HepG2 (cell line): ENCODE measurements around the gene ZFHX3. TPM values are rescaled to one million over a fixed set of nuclear protein-coding genes. Genes with fewer than 3 reads are reported as not detected.

Source experiments
- EEA1 ChIP-seq: sonication (generic); formaldehyde crosslinking; IDR thresholded peaks from 2 replicates; pipeline ENCODE4 v1.5.1; 2020; ENCODE audit warnings: mild to moderate bottlenecking, missing genetic modification reagents, borderline replicate concordance
- MIXL1 ChIP-seq: IDR thresholded peaks from 2 replicates; pipeline ENCODE4 v1.6.1; 2016
- POLR2A ChIP-seq, 2 experiments: IDR thresholded peaks; 2 replicates each; pipeline ENCODE4 v1.6.1; 2011; ENCODE audit warnings: low read depth in 2 of 2, low read length in 2 of 2, mild to moderate bottlenecking in 1 of 2, moderate library complexity in 1 of 2; ENCODE audit not compliant: insufficient read depth in 1 of 2
- RFXANK ChIP-seq: IDR thresholded peaks from 2 replicates; pipeline ENCODE4 v1.6.1; 2016
- SMC3 ChIP-seq: IDR thresholded peaks from 2 replicates; pipeline ENCODE4 v1.6.1; 2011; ENCODE audit warnings: low read length, improper control_type of control experiment
- ZNF230 ChIP-seq: sonication (generic); formaldehyde crosslinking; IDR thresholded peaks from 2 replicates; pipeline ENCODE4 v1.4.0; 2020; ENCODE audit warnings: mild to moderate bottlenecking, missing genetic modification reagents
- ZNF44 ChIP-seq: sonication (generic); formaldehyde crosslinking; IDR thresholded peaks from 2 replicates; pipeline ENCODE4 v1.5.1; 2020; ENCODE audit warnings: mild to moderate bottlenecking, missing genetic modification reagents
- ZNF746 ChIP-seq: sonication (generic); formaldehyde crosslinking; IDR thresholded peaks from 2 replicates; pipeline ENCODE4 v1.8.0; 2022; ENCODE audit warnings: mild to moderate bottlenecking, missing genetic modification reagents
- ZNF766 ChIP-seq: sonication (generic); formaldehyde crosslinking; IDR thresholded peaks from 2 replicates; pipeline ENCODE4 v1.5.0; 2020; ENCODE audit warnings: missing genetic modification reagents, borderline replicate concordance
- ZSCAN12 ChIP-seq: sonication (generic); formaldehyde crosslinking; IDR thresholded peaks from 2 replicates; pipeline ENCODE4 v1.9.0; 2021; ENCODE audit warnings: mild to moderate bottlenecking, missing genetic modification reagents
- ZSCAN25 ChIP-seq: sonication (generic); formaldehyde crosslinking; IDR thresholded peaks from 2 replicates; pipeline ENCODE4 v1.8.0; 2022; ENCODE audit warnings: mild to moderate bottlenecking, missing genetic modification reagents
- polyA plus RNA-seq, 8 experiments: library from polyadenylated mRNA; depleted of rRNA in 3 of 8; stranded (reverse) in 7 of 8; unstranded in 1 of 8; fragments of >200 nt; fragmentation: Illumina TruSeq in 4 of 8; extraction: Trizol in 4 of 8; gene quantifications; 2 replicates each; pipeline versions ENCODE4 v1.2.1 to v1.2.3, GENCODE V29; 2011 to 2016; ENCODE audit warnings: low read depth in 4 of 8, missing spikeins in 1 of 8, mixed read lengths in 1 of 8; ENCODE audit not compliant: insufficient read depth in 1 of 8
- total RNA-seq, 5 experiments: library from RNA; depleted of rRNA; stranded (reverse); fragments of >200 nt; fragmentation: Illumina TruSeq; extraction: Trizol; gene quantifications; 2 replicates each; pipeline ENCODE4 v1.2.3, GENCODE V29; 2016; ENCODE audit warnings: low read depth in 1 of 5
- TF ChIP-seq, protein P1 (sequence below): fragments of 450-650 bp; IDR thresholded peaks from 2 replicates; pipeline ENCODE4 v1.6.1; 2017
- TF ChIP-seq, protein P2 (sequence below): sonication (generic); formaldehyde crosslinking; IDR thresholded peaks from 2 replicates; pipeline ENCODE4 v1.8.1; 2023; ENCODE audit warnings: missing genetic modification reagents, mild to moderate bottlenecking, borderline replicate concordance
- TF ChIP-seq, protein P3 (sequence below): sonication (generic); formaldehyde crosslinking; IDR thresholded peaks from 2 replicates; pipeline ENCODE4 v1.4.0; 2020; ENCODE audit warnings: missing genetic modification reagents, mild to moderate bottlenecking, borderline replicate concordance
- TF ChIP-seq, protein P4 (sequence below): sonication (generic); formaldehyde crosslinking; IDR thresholded peaks from 2 replicates; pipeline ENCODE4 v1.4.0; 2020; ENCODE audit warnings: missing genetic modification reagents
- TF ChIP-seq, protein P5 (sequence below): sonication (generic); formaldehyde crosslinking; IDR thresholded peaks from 2 replicates; pipeline ENCODE4 v1.8.0; 2022; ENCODE audit warnings: mild to moderate bottlenecking, missing genetic modification reagents, borderline replicate concordance
- TF ChIP-seq, protein P6 (sequence below): sonication (generic); formaldehyde crosslinking; IDR thresholded peaks from 2 replicates; pipeline ENCODE4 v1.4.0; 2020; ENCODE audit warnings: missing genetic modification reagents, borderline replicate concordance

Gene ZFHX3
- total and polyA plus RNA-seq, 2 of the 13 experiments (the other 11 are each of a cell fraction or from before 2014, with no cell fraction given): 5.0 to 6.0 TPM

DNA sequence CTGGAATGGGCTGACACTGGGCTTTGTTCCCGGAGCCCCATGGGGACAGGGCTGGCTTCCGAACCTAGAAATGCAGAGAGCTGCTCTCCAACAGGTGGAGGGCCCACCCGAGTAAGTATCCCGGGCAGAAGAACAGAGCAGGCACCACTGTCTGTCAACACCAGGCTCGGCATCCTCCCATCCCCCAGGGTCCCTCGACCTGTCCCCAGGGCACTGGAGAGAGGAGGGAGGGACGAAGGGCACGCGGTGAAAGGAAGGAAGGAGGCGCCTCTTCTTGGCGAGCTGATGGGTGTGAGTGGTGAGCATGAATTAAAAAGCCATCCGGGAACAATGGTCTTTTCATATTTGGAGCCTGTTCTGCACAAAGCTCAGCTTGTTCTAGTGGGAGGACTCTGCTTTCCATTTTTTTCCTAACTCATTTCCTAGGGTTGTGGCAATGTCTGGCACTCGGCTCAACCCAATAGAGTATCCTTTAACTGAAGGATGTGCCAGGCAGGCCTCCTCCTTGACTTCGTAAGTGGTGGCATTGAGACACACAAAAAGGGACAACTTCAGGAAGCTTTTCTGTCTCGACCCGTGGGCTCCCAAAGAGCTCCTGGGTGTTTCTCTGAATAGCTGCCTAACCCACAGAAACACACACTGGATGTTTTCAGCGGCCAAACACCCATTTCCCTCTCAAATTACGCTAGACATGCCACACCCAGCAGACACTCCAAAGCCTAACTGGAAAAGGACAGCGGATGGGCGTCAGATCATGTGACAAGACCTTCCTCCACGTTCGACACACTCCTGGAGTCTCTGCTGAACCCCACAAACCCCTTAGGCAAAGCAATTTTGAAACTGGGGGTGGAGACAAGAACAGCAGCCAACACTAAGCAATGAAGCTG is 47.7 kb downstream of the ZFHX3 start (continued):
- TF ChIP-seq ZNF746 (CRISPR knock-in tag) (0 out of 2 replicates have a peak, but pooled peaks have one; percentile 16), EEA1 (CRISPR knock-in tag) (no peak), ZNF230 (CRISPR knock-in tag) (no peak), SMC3 (no peak), POLR2A (IDR thresholded peaks at IDR 0.05; ENCODE audit: insufficient read depth in 1 of 2, low read depth in 2 of 2, low read length in 2 of 2) (no peak), RFXANK (CRISPR knock-in tag) (no peak), ZNF44 (CRISPR knock-in tag) (0 out of 2 replicates have a peak, but pooled peaks have one; percentile 53), MIXL1 (peak; percentile 35; the same call in 1 of the 2 replicates), ZSCAN25 (CRISPR knock-in tag) (no peak), ZNF766 (CRISPR knock-in tag) (no peak), ZSCAN12 (CRISPR knock-in tag) (no peak)
- TF ChIP-seq, protein P1, sequence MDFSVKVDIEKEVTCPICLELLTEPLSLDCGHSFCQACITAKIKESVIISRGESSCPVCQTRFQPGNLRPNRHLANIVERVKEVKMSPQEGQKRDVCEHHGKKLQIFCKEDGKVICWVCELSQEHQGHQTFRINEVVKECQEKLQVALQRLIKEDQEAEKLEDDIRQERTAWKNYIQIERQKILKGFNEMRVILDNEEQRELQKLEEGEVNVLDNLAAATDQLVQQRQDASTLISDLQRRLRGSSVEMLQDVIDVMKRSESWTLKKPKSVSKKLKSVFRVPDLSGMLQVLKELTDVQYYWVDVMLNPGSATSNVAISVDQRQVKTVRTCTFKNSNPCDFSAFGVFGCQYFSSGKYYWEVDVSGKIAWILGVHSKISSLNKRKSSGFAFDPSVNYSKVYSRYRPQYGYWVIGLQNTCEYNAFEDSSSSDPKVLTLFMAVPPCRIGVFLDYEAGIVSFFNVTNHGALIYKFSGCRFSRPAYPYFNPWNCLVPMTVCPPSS: no peak
- TF ChIP-seq, protein P2, sequence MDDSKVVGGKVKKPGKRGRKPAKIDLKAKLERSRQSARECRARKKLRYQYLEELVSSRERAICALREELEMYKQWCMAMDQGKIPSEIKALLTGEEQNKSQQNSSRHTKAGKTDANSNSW (CRISPR knock-in tag): no peak
- TF ChIP-seq, protein P3, sequence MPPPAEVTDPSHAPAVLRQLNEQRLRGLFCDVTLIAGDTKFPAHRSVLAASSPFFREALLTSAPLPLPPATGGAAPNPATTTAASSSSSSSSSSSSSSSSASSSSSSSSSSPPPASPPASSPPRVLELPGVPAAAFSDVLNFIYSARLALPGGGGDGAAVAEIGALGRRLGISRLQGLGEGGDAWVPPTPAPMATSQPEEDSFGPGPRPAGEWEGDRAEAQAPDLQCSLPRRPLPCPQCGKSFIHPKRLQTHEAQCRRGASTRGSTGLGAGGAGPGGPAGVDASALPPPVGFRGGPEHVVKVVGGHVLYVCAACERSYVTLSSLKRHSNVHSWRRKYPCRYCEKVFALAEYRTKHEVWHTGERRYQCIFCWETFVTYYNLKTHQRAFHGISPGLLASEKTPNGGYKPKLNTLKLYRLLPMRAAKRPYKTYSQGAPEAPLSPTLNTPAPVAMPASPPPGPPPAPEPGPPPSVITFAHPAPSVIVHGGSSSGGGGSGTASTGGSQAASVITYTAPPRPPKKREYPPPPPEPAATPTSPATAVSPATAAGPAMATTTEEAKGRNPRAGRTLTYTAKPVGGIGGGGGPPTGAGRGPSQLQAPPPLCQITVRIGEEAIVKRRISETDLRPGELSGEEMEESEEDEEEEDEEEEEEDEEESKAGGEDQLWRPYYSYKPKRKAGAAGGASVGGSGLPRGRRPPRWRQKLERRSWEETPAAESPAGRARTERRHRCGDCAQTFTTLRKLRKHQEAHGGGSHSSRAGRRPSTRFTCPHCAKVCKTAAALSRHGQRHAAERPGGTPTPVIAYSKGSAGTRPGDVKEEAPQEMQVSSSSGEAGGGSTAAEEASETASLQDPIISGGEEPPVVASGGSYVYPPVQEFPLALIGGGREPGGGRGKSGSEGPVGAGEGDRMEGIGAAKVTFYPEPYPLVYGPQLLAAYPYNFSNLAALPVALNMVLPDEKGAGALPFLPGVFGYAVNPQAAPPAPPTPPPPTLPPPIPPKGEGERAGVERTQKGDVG (CRISPR knock-in tag): no peak
- TF ChIP-seq, protein P4, sequence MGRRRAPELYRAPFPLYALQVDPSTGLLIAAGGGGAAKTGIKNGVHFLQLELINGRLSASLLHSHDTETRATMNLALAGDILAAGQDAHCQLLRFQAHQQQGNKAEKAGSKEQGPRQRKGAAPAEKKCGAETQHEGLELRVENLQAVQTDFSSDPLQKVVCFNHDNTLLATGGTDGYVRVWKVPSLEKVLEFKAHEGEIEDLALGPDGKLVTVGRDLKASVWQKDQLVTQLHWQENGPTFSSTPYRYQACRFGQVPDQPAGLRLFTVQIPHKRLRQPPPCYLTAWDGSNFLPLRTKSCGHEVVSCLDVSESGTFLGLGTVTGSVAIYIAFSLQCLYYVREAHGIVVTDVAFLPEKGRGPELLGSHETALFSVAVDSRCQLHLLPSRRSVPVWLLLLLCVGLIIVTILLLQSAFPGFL (CRISPR knock-in tag): no peak
- TF ChIP-seq, protein P5, sequence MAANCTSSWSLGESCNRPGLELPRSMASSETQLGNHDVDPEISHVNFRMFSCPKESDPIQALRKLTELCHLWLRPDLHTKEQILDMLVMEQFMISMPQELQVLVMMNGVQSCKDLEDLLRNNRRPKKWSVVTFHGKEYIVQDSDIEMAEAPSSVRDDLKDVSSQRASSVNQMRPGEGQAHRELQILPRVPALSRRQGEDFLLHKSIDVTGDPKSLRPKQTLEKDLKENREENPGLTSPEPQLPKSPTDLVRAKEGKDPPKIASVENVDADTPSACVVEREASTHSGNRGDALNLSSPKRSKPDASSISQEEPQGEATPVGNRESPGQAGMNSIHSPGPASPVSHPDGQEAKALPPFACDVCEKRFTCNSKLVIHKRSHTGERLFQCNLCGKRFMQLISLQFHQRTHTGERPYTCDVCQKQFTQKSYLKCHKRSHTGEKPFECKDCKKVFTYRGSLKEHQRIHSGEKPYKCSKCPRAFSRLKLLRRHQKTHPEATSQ (CRISPR knock-in tag): no peak
- TF ChIP-seq, protein P6, sequence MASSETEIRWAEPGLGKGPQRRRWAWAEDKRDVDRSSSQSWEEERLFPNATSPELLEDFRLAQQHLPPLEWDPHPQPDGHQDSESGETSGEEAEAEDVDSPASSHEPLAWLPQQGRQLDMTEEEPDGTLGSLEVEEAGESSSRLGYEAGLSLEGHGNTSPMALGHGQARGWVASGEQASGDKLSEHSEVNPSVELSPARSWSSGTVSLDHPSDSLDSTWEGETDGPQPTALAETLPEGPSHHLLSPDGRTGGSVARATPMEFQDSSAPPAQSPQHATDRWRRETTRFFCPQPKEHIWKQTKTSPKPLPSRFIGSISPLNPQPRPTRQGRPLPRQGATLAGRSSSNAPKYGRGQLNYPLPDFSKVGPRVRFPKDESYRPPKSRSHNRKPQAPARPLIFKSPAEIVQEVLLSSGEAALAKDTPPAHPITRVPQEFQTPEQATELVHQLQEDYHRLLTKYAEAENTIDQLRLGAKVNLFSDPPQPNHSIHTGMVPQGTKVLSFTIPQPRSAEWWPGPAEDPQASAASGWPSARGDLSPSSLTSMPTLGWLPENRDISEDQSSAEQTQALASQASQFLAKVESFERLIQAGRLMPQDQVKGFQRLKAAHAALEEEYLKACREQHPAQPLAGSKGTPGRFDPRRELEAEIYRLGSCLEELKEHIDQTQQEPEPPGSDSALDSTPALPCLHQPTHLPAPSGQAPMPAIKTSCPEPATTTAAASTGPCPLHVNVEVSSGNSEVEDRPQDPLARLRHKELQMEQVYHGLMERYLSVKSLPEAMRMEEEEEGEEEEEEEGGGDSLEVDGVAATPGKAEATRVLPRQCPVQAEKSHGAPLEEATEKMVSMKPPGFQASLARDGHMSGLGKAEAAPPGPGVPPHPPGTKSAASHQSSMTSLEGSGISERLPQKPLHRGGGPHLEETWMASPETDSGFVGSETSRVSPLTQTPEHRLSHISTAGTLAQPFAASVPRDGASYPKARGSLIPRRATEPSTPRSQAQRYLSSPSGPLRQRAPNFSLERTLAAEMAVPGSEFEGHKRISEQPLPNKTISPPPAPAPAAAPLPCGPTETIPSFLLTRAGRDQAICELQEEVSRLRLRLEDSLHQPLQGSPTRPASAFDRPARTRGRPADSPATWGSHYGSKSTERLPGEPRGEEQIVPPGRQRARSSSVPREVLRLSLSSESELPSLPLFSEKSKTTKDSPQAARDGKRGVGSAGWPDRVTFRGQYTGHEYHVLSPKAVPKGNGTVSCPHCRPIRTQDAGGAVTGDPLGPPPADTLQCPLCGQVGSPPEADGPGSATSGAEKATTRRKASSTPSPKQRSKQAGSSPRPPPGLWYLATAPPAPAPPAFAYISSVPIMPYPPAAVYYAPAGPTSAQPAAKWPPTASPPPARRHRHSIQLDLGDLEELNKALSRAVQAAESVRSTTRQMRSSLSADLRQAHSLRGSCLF (CRISPR knock-in tag): no peak
